ENCODE measurements around the gene GCK.

The GCK gene

GRCh38 chr7:44193011-44193802 is 4.0 kb upstream of the GCK start:
- H3K9me3 ChIP-seq, result no peaks in the 10 kb centered on the region
- intact Hi-C loops (cut with DNase I; ENCODE audit: low total_unique reads), result no loop called here
- H3K4me3 ChIP-seq, result no peak overlapping the region
- H3K36me3 ChIP-seq, result no peaks in the 10 kb centered on the region
- TF ChIP-seq CTCF (IDR thresholded peaks at IDR 0.05), result no peak
- no peaks in the 10 kb centered on the region for H3K4me1 ChIP-seq
- peaks cover 0 to 28% of the 10 kb centered on the region in 2 donors for H3K27me3 ChIP-seq
- no peak overlapping the region for H3K27ac ChIP-seq
- no peak for DNase-seq

- no peaks in the 10 kb centered on the region for H3K9me3 ChIP-seq
- H3K36me3 ChIP-seq, result no peaks in the 10 kb centered on the region
- intact Hi-C loops (cut with DNase I; ENCODE audit: low total_unique reads), result no loop called here
- no peak for DNase-seq
- no peak overlapping the region for H3K27ac ChIP-seq
- peaks cover 0 to 28% of the 10 kb centered on the region in 2 donors for H3K27me3 ChIP-seq
- no peak for TF ChIP-seq CTCF (IDR thresholded peaks at IDR 0.05)
- H3K4me1 ChIP-seq, result no peaks in the 10 kb centered on the region
- no peak overlapping the region for H3K4me3 ChIP-seq
Observed at GRCh38 chr7:44191171-44191570, 1.9 kb upstream of the GCK start.

GRCh38 chr7:44189993-44190872 is 994 bp upstream of the GCK start:
- intact Hi-C loops (cut with DNase I; ENCODE audit: low total_unique reads), result no loop called here
- no peak for TF ChIP-seq CTCF (IDR thresholded peaks at IDR 0.05)

GRCh38 chr7:44188480-44189225 is 586 bp downstream of the GCK start:
- no peak overlapping the region for H3K27ac ChIP-seq
- no peak for DNase-seq
- no peaks in the 10 kb centered on the region for H3K4me1 ChIP-seq
- intact Hi-C loops (cut with DNase I; ENCODE audit: low total_unique reads), result no loop called here
- H3K9me3 ChIP-seq, result no peaks in the 10 kb centered on the region
- no peak for TF ChIP-seq CTCF (IDR thresholded peaks at IDR 0.05)
- H3K27me3 ChIP-seq, result peaks cover 0 to 27% of the 10 kb centered on the region in 2 donors
- no peak overlapping the region for H3K4me3 ChIP-seq
- H3K36me3 ChIP-seq, result no peaks in the 10 kb centered on the region

More at GRCh38 chr7:44189993-44190872, 994 bp upstream of the GCK start:
- Histone ChIP-seq H3K36me3 (no peaks in the 10 kb centered on the region), H3K4me1 (no peaks in the 10 kb centered on the region), H3K9me3 (no peaks in the 10 kb centered on the region), H3K4me3 (no peak overlapping the region), H3K27me3 (peaks cover 0 to 28% of the 10 kb centered on the region in 2 donors), H3K27ac (no peak overlapping the region)
- DNase-seq, result no peak

GRCh38 chr7:44187636-44188416 is 1.4 kb downstream of the GCK start:
- TF ChIP-seq CTCF (IDR thresholded peaks at IDR 0.05), result no peak
- intact Hi-C loops (cut with DNase I; ENCODE audit: low total_unique reads), result no loop called here
- Histone ChIP-seq H3K27ac (no peak overlapping the region), H3K4me1 (no peaks in the 10 kb centered on the region), H3K36me3 (no peaks in the 10 kb centered on the region), H3K4me3 (no peak overlapping the region), H3K9me3 (peaks cover 0 to 6% (median 3%) of the 10 kb centered on the region in 3 donors), H3K27me3 (peaks cover 0 to 21% of the 10 kb centered on the region in 2 donors)
- DNase-seq, result no peak

All from tibial artery (tissue), 4 donors.